Right atrium auricular region (tissue), 2 donors: ENCODE measurements around the gene MGMT. TPM values are rescaled to one million over a fixed set of nuclear protein-coding genes. Genes with fewer than 3 reads are reported as not detected.

Source experiments
- DNase-seq: peaks from one replicate; pipeline ENCODE4 v3.0.0-alpha.2; 2019; ENCODE audit warnings: low spot score
- H3K27ac ChIP-seq, 2 donors: fragments of 200-600 bp; sonication (generic); 1 replicate in 1 of 2; 2 replicates in 1 of 2; pipeline ENCODE4 v1.5.1; 2016 to 2019
- H3K27me3 ChIP-seq, 2 donors: fragments of 200-600 bp; sonication (generic); one replicate each; pipeline versions ENCODE4 v1.5.1 to v1.6.0; 2017 to 2019
- H3K36me3 ChIP-seq: fragments of 200-600 bp; sonication (generic); one replicate; pipeline ENCODE4 v1.5.1; 2016
- H3K4me1 ChIP-seq, 2 donors: fragments of 200-600 bp; sonication (generic); one replicate each; pipeline versions ENCODE4 v1.5.1 to v1.6.0; 2017 to 2019
- H3K4me3 ChIP-seq, 2 donors: fragments of 200-600 bp; sonication (generic); 1 replicate in 1 of 2; 2 replicates in 1 of 2; pipeline ENCODE4 v1.5.1; 2017 to 2019; ENCODE audit warnings: mild to moderate bottlenecking in 1 of 2, moderate library complexity in 1 of 2
- H3K9me3 ChIP-seq, 2 donors: fragments of 200-600 bp; sonication (generic); one replicate each; pipeline ENCODE4 v1.5.1; 2019
- total RNA-seq, 2 donors: library from RNA; depleted of rRNA; stranded (reverse); fragments of >200 nt; gene quantifications; one replicate each; pipeline ENCODE4 v1.1.0, GENCODE V29; 2016
- TF ChIP-seq, protein P1 (sequence below), 2 donors: fragments of 200-600 bp; sonication (generic); IDR thresholded peaks; one replicate each; pipeline ENCODE4 v1.5.1; 2019; ENCODE audit warnings: antibody characterized with exemption in 2 of 2

MGMT gene
- total RNA-seq, 2 donors from 2014 or later: 18.2 to 19.2 TPM

GRCh38 chr10:129652021-129652420 lies 185.0 kb downstream of the MGMT start:
- no peaks in the 10 kb centered on the region for H3K36me3 ChIP-seq
- H3K4me1 ChIP-seq: no peaks in the 10 kb centered on the region
- H3K27me3 ChIP-seq: no peaks in the 10 kb centered on the region
- TF ChIP-seq, protein P1, sequence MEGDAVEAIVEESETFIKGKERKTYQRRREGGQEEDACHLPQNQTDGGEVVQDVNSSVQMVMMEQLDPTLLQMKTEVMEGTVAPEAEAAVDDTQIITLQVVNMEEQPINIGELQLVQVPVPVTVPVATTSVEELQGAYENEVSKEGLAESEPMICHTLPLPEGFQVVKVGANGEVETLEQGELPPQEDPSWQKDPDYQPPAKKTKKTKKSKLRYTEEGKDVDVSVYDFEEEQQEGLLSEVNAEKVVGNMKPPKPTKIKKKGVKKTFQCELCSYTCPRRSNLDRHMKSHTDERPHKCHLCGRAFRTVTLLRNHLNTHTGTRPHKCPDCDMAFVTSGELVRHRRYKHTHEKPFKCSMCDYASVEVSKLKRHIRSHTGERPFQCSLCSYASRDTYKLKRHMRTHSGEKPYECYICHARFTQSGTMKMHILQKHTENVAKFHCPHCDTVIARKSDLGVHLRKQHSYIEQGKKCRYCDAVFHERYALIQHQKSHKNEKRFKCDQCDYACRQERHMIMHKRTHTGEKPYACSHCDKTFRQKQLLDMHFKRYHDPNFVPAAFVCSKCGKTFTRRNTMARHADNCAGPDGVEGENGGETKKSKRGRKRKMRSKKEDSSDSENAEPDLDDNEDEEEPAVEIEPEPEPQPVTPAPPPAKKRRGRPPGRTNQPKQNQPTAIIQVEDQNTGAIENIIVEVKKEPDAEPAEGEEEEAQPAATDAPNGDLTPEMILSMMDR (IDR thresholded peaks at IDR 0.05): no peak
- H3K9me3 ChIP-seq: no peaks in the 10 kb centered on the region
- no peak overlapping the region for H3K27ac ChIP-seq
- no peak for DNase-seq
- H3K4me3 ChIP-seq: no peak overlapping the region

- no peak for DNase-seq
- no peaks in the 10 kb centered on the region for H3K9me3 ChIP-seq
Measured at GRCh38 chr10:129652521-129653201, 185.6 kb downstream of the MGMT start.

DNA sequence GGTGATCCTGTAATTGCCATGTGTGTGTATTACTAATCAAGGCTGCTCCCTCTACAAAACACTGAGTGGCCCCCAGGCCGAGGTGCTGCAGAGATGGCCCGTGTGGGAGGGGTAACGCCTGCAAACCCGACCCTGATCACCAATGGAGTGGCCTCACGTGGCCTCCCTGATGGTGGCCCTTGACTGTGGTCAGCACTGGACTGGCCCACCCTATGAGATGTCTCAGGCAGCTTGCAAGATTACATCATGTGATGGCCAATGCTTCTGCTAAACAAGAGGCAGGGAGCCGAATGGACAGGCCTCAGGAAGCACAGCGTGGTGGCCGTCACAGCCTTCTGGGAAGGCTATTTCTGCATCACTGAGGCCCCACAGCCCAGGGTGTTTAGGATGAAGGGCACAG lies 186.4 kb downstream of the MGMT start:
- Histone ChIP-seq H3K9me3 (no peaks in the 10 kb centered on the region), H3K27ac (no peak overlapping the region), H3K4me1 (no peaks in the 10 kb centered on the region), H3K4me3 (no peak overlapping the region), H3K36me3 (no peaks in the 10 kb centered on the region), H3K27me3 (no peaks in the 10 kb centered on the region)
- TF ChIP-seq, protein P1 (IDR thresholded peaks at IDR 0.05): no peak
- no peak for DNase-seq

More at GRCh38 chr10:129652521-129653201, 185.6 kb downstream of the MGMT start:
- TF ChIP-seq, protein P1 (IDR thresholded peaks at IDR 0.05): no peak
- Histone ChIP-seq H3K4me1 (no peaks in the 10 kb centered on the region), H3K27ac (no peak overlapping the region), H3K27me3 (no peaks in the 10 kb centered on the region), H3K4me3 (no peak overlapping the region), H3K36me3 (no peaks in the 10 kb centered on the region)

DNA sequence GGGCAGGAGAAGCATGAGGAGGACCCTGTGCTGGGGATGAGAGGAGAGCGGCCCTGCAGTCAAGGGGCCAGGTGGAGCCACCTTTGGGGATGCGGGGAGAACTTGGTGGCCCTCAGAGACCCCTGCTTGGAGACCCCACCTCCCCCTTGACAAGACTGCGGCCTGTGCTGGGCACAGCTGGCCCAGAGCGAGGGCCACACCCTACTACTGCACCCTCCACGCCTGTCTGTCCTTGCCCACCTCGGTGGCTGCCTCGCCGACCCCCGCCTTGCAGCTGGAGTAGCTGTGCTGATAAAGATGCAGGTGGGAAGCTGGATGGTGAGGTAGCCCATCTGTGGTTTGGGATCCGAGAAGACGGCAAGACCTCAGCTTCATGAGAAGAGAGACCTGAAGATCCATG lies 186.8 kb downstream of the MGMT start:
- Histone ChIP-seq H3K9me3 (no peaks in the 10 kb centered on the region), H3K36me3 (no peaks in the 10 kb centered on the region), H3K27ac (no peak overlapping the region), H3K4me1 (no peaks in the 10 kb centered on the region), H3K27me3 (no peaks in the 10 kb centered on the region), H3K4me3 (no peak overlapping the region)
- TF ChIP-seq, protein P1 (IDR thresholded peaks at IDR 0.05): no peak
- no peak for DNase-seq

GRCh38 chr10:129654461-129654860 lies 187.4 kb downstream of the MGMT start:
- Histone ChIP-seq H3K36me3 (no peaks in the 10 kb centered on the region), H3K4me3 (no peak overlapping the region), H3K9me3 (no peaks in the 10 kb centered on the region), H3K27ac (no peak overlapping the region), H3K4me1 (no peaks in the 10 kb centered on the region), H3K27me3 (no peaks in the 10 kb centered on the region)
- DNase-seq: no peak
- TF ChIP-seq, protein P1 (IDR thresholded peaks at IDR 0.05): no peak
